GM19328 (cell line): Measurements from ENCODE around the gene ZFYVE19.

ENCODE experiments used
- ATAC-seq: cut with Tn5 transposase; IDR thresholded peaks from one replicate; pipeline ENCODE4 v1.9.1; 2021; ENCODE audit warnings: mild to moderate bottlenecking, moderate library complexity; ENCODE audit not compliant: unreplicated experiment

ZFYVE19 gene

GRCh38 chr15:40807028-40807887, at the start of gene ZFYVE19, which contains the start of gene DNAJC17:
Gene ZFYVE19 (plus strand): TSS chr15:40807089. CDS start chr15:40807590, 501 bp downstream.
Gene DNAJC17 (minus strand): TSS chr15:40807473. CDS start chr15:40807446, 27 bp downstream.
- peak; percentile 90 for ATAC-seq

GRCh38 chr15:40759961-40760360, 46.9 kb upstream of the ZFYVE19 start:
- no peak for ATAC-seq

- ATAC-seq, result no peak
Measured at GRCh38 chr15:40762919-40763800, 43.7 kb upstream of the ZFYVE19 start.

GRCh38 chr15:40763801-40764628, 42.9 kb upstream of the ZFYVE19 start, which contains the start of gene GCHFR:
Gene GCHFR (plus strand): TSS chr15:40764068. CDS start chr15:40764181, 113 bp downstream.
- no peak for ATAC-seq

GRCh38 chr15:40764629-40765103, 42.2 kb upstream of the ZFYVE19 start:
- ATAC-seq, result no peak

GRCh38 chr15:40766194-40766815, 40.6 kb upstream of the ZFYVE19 start:
- no peak for ATAC-seq

GRCh38 chr15:40766906-40767837, 39.7 kb upstream of the ZFYVE19 start:
- ATAC-seq, result no peak

- ATAC-seq, result no peak
Measured at GRCh38 chr15:40767838-40768500, 38.9 kb upstream of the ZFYVE19 start.

- ATAC-seq, result no peak
Measured at GRCh38 chr15:40768521-40769273, 38.2 kb upstream of the ZFYVE19 start.

- ATAC-seq, result no peak
Measured at GRCh38 chr15:40769274-40770146, 37.4 kb upstream of the ZFYVE19 start, which contains the start of gene C15orf62. Gene C15orf62 (plus strand): TSS chr15:40769980. CDS start chr15:40770496, 516 bp downstream.

- no peak for ATAC-seq
Measured at GRCh38 chr15:40770147-40770721, 36.7 kb upstream of the ZFYVE19 start.

GRCh38 chr15:40771242-40771641, 35.6 kb upstream of the ZFYVE19 start:
- no peak for ATAC-seq

- no peak for ATAC-seq
Measured at GRCh38 chr15:40772014-40772413, 34.9 kb upstream of the ZFYVE19 start.

GRCh38 chr15:40773496-40773895, 33.4 kb upstream of the ZFYVE19 start:
- ATAC-seq, result no peak

GRCh38 chr15:40773902-40774301, 33.0 kb upstream of the ZFYVE19 start:
- no peak for ATAC-seq

GRCh38 chr15:40775007-40775406, 31.9 kb upstream of the ZFYVE19 start:
- no peak for ATAC-seq
